ENCODE data around the gene TIMP1.

TIMP1 gene

GRCh38 chrX:47608130-47608810 lies 26.0 kb downstream of the TIMP1 start:
- DNase-seq, result no peak

GRCh38 chrX:47610511-47610910 lies 28.3 kb downstream of the TIMP1 start:
- no peak for DNase-seq

GRCh38 chrX:47611489-47611888 lies 29.3 kb downstream of the TIMP1 start:
- no peak for DNase-seq

GRCh38 chrX:47611926-47612325 lies 29.7 kb downstream of the TIMP1 start:
- no peak for DNase-seq

GRCh38 chrX:47612418-47612817 lies 30.2 kb downstream of the TIMP1 start:
- DNase-seq, result no peak

GRCh38 chrX:47613082-47613481 lies 30.8 kb downstream of the TIMP1 start:
- DNase-seq, result no peak

GRCh38 chrX:47614618-47615017 lies 32.4 kb downstream of the TIMP1 start:
- DNase-seq, result no peak

- no peak for DNase-seq
These were observed 36.8 kb downstream of the TIMP1 start for GRCh38 chrX:47618923-47619485.

- peak; percentile 75 for DNase-seq
These were observed 37.5 kb downstream of the TIMP1 start, which contains the start of gene SYN1 for GRCh38 chrX:47619486-47620302. Gene SYN1, minus strand, starts transcription at chrX:47619857. Its CDS starts 129 bp downstream, at chrX:47619728.

- no peak for DNase-seq
These were observed 38.1 kb downstream of the TIMP1 start for GRCh38 chrX:47620303-47620685.

- DNase-seq, result no peak
These were observed 39.6 kb downstream of the TIMP1 start for GRCh38 chrX:47621851-47622250.

GRCh38 chrX:47623540-47624027 lies 41.3 kb downstream of the TIMP1 start:
- peak; percentile 36 for DNase-seq

- DNase-seq, result no peak
These were observed 43.1 kb downstream of the TIMP1 start for GRCh38 chrX:47625365-47625764.

- no peak for DNase-seq
These were observed 46.7 kb downstream of the TIMP1 start for GRCh38 chrX:47628982-47629381.

GRCh38 chrX:47629419-47630200 lies 47.4 kb downstream of the TIMP1 start, which contains the start of gene CFP:
Gene CFP, minus strand, starts transcription at chrX:47629930. Its CDS starts 86 bp downstream, at chrX:47629844.
- no peak for DNase-seq

- no peak for DNase-seq
These were observed 49.4 kb downstream of the TIMP1 start for GRCh38 chrX:47631676-47632075.

- no peak for DNase-seq
These were observed 50.4 kb downstream of the TIMP1 start for GRCh38 chrX:47632666-47633065.

GRCh38 chrX:47633689-47634590 lies 51.7 kb downstream of the TIMP1 start:
- no peak for DNase-seq

- DNase-seq, result no peak
These were observed 52.8 kb downstream of the TIMP1 start for GRCh38 chrX:47634871-47635575.
